Tibial nerve (tissue), 4 donors: ENCODE results near the gene UNC45A. TPM values are rescaled to one million over a fixed set of nuclear protein-coding genes. Genes with fewer than 3 reads are reported as not detected.

Experiments
- DNase-seq, 2 donors: peaks; one replicate each; pipeline ENCODE4 v3.0.0-alpha.2; 2019; ENCODE audit warnings: low spot score in 2 of 2
- H3K27ac ChIP-seq, 4 donors: fragments of 200-600 bp; sonication (generic) in 3 of 4; one replicate each; pipeline ENCODE4 v1.5.1; 2017 to 2019; ENCODE audit warnings: mild to moderate bottlenecking in 1 of 4
- H3K27me3 ChIP-seq, 2 donors: fragments of 200-600 bp; sonication (generic) in 1 of 2; one replicate each; pipeline versions ENCODE4 v1.5.1 to v1.6.0; 2017 to 2019
- H3K36me3 ChIP-seq, 3 donors: fragments of 200-600 bp; sonication (generic); one replicate each; pipeline ENCODE4 v1.5.1; 2018 to 2019
- H3K4me1 ChIP-seq, 4 donors: fragments of 200-600 bp; sonication (generic) in 3 of 4; one replicate each; pipeline ENCODE4 v1.5.1; 2017 to 2019
- H3K4me3 ChIP-seq, 4 donors: fragments of 200-600 bp; sonication (generic) in 3 of 4; one replicate each; pipeline ENCODE4 v1.5.1; 2017 to 2019; ENCODE audit warnings: mild to moderate bottlenecking in 1 of 4, moderate library complexity in 1 of 4
- H3K9me3 ChIP-seq, 4 donors: fragments of 200-600 bp; sonication (generic) in 3 of 4; one replicate each; pipeline ENCODE4 v1.5.1; 2017 to 2019
- EP300 ChIP-seq, 2 donors: sonication (generic); formaldehyde crosslinking; IDR thresholded peaks; one replicate each; pipeline ENCODE4 v1.6.1; 2017; ENCODE audit warnings: antibody characterized with exemption in 2 of 2, mild to moderate bottlenecking in 1 of 2
- POLR2A ChIP-seq, 2 donors: fragments of 450-650 bp; IDR thresholded peaks; one replicate each; pipeline ENCODE4 v1.6.1; 2017; ENCODE audit warnings: antibody characterized with exemption in 2 of 2, mild to moderate bottlenecking in 2 of 2, moderate library complexity in 2 of 2
- WGBS, 2 donors: methylation state at CpG; one replicate each; pipeline ENCODE4 v1.1.5; 2018; 5-methylcytosine and 5-hydroxymethylcytosine counted together
- total RNA-seq, 4 donors: library from RNA; depleted of rRNA; stranded (reverse); fragments of >200 nt; gene quantifications; one replicate each; pipeline ENCODE4 v1.1.0, GENCODE V29; 2016
- TF ChIP-seq, protein P1 (sequence below), 5 experiments: fragments of 200-600 bp in 3 of 5; fragments of 450-650 bp in 2 of 5; sonication (generic) in 3 of 5; IDR thresholded peaks; one replicate each; pipeline ENCODE4 v1.5.1; 2016 to 2019; ENCODE audit warnings: antibody characterized with exemption in 5 of 5, mild to moderate bottlenecking in 3 of 5, moderate library complexity in 2 of 5

The UNC45A gene
- total RNA-seq, 4 donors from 2014 or later: 47.7 to 64.2 (median 58.4) TPM

DNA sequence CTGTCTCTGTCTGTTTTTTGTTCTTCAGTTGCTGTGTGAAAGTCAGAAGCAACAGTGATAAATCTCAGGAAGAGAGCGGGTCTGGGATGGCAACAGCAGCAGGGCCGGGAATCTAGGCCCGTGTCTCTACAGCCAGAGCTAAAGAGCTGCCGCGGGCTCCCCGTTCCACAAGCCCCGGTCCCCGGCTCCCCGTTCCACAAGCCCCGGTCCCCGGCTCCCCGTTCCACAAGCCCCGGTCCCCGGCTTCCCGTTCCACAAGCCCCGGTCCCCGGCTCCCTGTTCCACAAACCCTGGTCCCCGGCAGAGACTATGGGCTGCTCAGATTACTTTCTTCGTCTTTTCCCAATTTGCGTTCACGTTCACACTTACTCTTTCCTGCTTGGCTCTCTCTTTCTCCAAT is 39.1 kb downstream of the UNC45A start:
- Histone ChIP-seq H3K9me3 (no peaks in the 10 kb centered on the region), H3K27ac (no peak overlapping the region), H3K4me1 (no peaks in the 10 kb centered on the region), H3K27me3 (no peaks in the 10 kb centered on the region), H3K36me3 (peaks cover 0 to 40% (median 0%) of the 10 kb centered on the region in 3 donors), H3K4me3 (no peak overlapping the region)
- 93 to 95% methylated on average over 21 of the region's 21 CpGs for WGBS, 2 donors
- no peak for DNase-seq
- TF ChIP-seq EP300 (IDR thresholded peaks at IDR 0.05) (no peak), POLR2A (IDR thresholded peaks at IDR 0.05) (no peak)
- TF ChIP-seq, protein P1, sequence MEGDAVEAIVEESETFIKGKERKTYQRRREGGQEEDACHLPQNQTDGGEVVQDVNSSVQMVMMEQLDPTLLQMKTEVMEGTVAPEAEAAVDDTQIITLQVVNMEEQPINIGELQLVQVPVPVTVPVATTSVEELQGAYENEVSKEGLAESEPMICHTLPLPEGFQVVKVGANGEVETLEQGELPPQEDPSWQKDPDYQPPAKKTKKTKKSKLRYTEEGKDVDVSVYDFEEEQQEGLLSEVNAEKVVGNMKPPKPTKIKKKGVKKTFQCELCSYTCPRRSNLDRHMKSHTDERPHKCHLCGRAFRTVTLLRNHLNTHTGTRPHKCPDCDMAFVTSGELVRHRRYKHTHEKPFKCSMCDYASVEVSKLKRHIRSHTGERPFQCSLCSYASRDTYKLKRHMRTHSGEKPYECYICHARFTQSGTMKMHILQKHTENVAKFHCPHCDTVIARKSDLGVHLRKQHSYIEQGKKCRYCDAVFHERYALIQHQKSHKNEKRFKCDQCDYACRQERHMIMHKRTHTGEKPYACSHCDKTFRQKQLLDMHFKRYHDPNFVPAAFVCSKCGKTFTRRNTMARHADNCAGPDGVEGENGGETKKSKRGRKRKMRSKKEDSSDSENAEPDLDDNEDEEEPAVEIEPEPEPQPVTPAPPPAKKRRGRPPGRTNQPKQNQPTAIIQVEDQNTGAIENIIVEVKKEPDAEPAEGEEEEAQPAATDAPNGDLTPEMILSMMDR (IDR thresholded peaks at IDR 0.05): no peak

DNA sequence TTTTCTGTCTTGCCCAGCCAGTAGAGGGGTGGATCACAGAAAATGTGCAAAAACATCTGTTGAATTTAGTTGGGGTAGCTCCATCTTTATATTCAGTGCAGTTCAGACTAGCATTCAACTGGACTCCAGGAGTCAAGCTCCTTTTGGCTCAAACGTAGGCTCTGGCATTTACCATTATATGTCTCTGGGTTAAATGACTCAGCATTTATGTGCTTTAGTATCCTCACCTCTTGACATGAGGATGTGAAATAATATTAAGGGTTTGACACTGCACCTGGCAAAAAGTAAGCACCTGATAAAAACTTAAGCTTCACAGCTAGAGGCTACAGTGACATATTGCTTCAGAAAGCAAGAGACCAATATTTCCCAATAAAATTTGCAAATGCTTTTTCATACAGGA is 44.5 kb downstream of the UNC45A start:
- Histone ChIP-seq H3K36me3 (peaks cover 0 to 67% (median 0%) of the 10 kb centered on the region in 3 donors), H3K27me3 (no peaks in the 10 kb centered on the region), H3K4me1 (no peaks in the 10 kb centered on the region), H3K9me3 (no peaks in the 10 kb centered on the region), H3K4me3 (no peak overlapping the region), H3K27ac (no peak overlapping the region)
- DNase-seq: no peak
- WGBS, 2 donors: 29 to 50% methylated on average over 1 of the region's 1 CpG
- TF ChIP-seq POLR2A (IDR thresholded peaks at IDR 0.05) (no peak), EP300 (IDR thresholded peaks at IDR 0.05) (no peak)
- TF ChIP-seq, protein P1 (IDR thresholded peaks at IDR 0.05): no peak

- Histone ChIP-seq H3K4me3 (no peak overlapping the region), H3K36me3 (peaks cover 0 to 55% (median 0%) of the 10 kb centered on the region in 3 donors), H3K4me1 (no peaks in the 10 kb centered on the region), H3K27ac (no peak overlapping the region), H3K27me3 (no peaks in the 10 kb centered on the region), H3K9me3 (no peaks in the 10 kb centered on the region)
- 82 to 91% methylated on average over 6 of the region's 6 CpGs for WGBS, 2 donors
- DNase-seq: no peak
- TF ChIP-seq, protein P1 (IDR thresholded peaks at IDR 0.05): no peak
- TF ChIP-seq EP300 (IDR thresholded peaks at IDR 0.05) (no peak), POLR2A (IDR thresholded peaks at IDR 0.05) (no peak)
Measured at GRCh38 chr15:90981681-90982080, 46.6 kb downstream of the UNC45A start.

DNA sequence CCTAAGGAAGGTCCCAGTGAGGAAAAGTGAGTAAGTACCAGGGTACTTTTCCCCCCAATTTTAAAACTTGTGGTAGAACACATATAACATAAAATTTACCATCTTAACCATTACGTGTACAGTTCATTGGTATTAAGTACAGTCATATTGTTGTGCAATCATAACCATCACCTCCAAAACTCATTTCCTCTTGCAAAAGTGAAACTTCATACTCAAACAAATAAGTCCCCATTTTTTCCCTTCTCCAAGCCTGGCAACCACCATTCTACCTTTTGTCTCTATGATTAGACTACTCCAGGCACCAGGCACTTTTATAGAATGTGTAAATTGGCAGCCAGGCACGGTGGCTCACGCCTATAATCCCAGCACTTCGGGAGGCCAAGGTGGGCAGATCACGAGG is 47.0 kb downstream of the UNC45A start:
- Histone ChIP-seq H3K27ac (no peak overlapping the region), H3K27me3 (no peaks in the 10 kb centered on the region), H3K4me3 (no peak overlapping the region), H3K4me1 (no peaks in the 10 kb centered on the region), H3K9me3 (no peaks in the 10 kb centered on the region), H3K36me3 (peaks cover 0 to 55% (median 0%) of the 10 kb centered on the region in 3 donors)
- no peak for DNase-seq
- WGBS, 2 donors: 92 to 93% methylated on average over 5 of the region's 5 CpGs
- no peak for TF ChIP-seq POLR2A (IDR thresholded peaks at IDR 0.05)
- TF ChIP-seq EP300 (IDR thresholded peaks at IDR 0.05): no peak
- TF ChIP-seq, protein P1 (IDR thresholded peaks at IDR 0.05): no peak

DNA sequence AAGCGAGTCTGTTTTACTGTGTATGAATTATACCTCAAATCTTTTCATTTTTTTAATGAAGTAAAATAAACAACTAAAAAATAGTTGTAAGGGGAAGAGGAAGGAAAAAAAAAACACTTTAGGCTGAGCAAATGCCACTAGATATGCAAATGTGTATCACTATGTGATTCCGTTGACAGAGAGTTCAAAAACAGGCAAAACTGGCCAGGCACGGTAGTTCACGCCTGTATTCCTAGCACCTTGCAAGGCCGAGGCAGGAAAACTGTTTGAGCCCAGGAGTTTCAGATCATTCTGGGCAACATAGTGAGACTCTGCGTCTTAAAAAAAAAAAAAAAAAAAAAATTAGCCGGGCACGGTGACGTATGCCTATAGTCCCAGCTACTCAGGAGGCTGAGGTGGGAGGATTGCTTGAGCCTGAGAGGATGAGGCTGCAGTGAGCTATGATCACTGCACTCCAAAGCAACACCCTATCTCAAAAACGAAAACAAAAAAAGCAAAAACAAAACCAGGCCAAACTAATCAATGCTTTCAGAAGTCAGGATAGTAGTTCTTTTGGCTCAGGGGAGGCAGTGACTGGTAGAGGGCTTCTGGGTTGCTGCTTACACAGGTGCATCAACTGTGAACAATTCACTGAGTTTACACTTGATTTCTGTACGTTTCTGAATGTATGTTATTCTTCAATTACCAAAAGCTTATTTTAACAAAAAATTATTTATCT is 51.9 kb downstream of the UNC45A start:
- H3K27ac ChIP-seq: no peak overlapping the region
- TF ChIP-seq, protein P1 (IDR thresholded peaks at IDR 0.05): no peak
- TF ChIP-seq POLR2A (IDR thresholded peaks at IDR 0.05): no peak
- no peak overlapping the region for H3K4me3 ChIP-seq
- peaks cover 0 to 24% (median 0%) of the 10 kb centered on the region in 3 donors for H3K36me3 ChIP-seq
- 81% methylated on average over 11 of the region's 11 CpGs for WGBS, 2 donors
- H3K9me3 ChIP-seq: no peaks in the 10 kb centered on the region
- no peaks in the 10 kb centered on the region for H3K4me1 ChIP-seq
- no peaks in the 10 kb centered on the region for H3K27me3 ChIP-seq
- no peak for DNase-seq
